Measurements from ENCODE around the gene CFAP46. TPM values are rescaled to one million over a fixed set of nuclear protein-coding genes. Genes with fewer than 3 reads are reported as not detected.

Gene CFAP46
- total and polyA plus RNA-seq, 2 of the 8 experiments (the other 6 are each of a cell fraction or from before 2014, with no cell fraction given), result 2.6 to 4.8 TPM

DNA sequence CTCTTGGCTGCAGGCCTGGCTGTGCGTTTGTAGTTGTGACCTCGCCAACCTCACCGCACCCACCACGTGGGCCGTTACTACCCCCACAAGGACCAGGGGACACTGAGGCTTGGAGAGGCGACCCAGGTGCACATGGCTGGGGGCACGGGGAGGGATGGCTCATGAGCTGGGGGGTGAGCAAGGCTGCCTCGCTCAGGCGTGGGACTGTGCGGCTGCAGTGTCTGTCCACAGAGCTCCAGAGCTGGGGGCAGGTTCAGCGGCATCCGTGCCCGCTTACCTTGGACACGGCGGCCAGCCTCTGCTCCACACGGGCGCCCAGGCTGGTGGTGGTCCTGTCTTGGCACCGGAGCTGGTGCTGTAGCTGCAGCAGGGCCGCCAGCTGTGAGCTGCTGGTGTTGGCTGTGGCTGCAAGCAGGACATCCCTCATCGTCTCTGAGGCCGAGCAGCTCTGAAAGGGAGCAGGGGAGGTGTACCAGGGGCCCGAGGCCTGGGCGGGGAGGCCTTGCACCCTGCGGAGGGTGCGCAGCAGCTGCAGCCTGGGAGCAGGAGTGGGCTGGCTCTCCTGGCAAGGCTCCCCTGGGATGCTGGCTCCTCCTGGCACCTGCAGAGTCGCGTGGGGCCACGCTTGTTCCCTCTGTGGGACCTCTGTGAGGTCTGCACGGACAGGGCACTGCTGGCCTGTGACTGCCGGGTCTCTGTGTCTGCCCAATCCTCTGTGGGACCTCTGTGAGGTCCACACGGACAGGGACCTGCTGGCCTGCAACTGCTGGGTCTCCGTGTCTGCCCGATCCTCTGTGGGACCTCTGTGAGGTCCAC, 96.4 kb downstream of the CFAP46 start:
- no peaks in the 10 kb centered on the region for H4K20me1 ChIP-seq (replicated peaks in 1 of 2; ENCODE audit: control insufficient read depth in 1 of 2, insufficient read depth in 2 of 2, low read length in 2 of 2)
- no peaks in the 10 kb centered on the region for H3K23me2 ChIP-seq (ENCODE audit: low read depth, low read length)
- TF ChIP-seq YY1 (IDR thresholded peaks at IDR 0.05; ENCODE audit: low read depth, low read length), result no peak
- TF ChIP-seq CBX8 (IDR thresholded peaks at IDR 0.05; ENCODE audit: borderline replicate concordance, low read depth, low read length), result no peak
- TF ChIP-seq, protein P1, sequence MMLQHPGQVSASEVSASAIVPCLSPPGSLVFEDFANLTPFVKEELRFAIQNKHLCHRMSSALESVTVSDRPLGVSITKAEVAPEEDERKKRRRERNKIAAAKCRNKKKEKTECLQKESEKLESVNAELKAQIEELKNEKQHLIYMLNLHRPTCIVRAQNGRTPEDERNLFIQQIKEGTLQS (IDR thresholded peaks at IDR 0.05; ENCODE audit: insufficient read depth, low read depth, low read length), result no peak
- no peak for TF ChIP-seq FOSL1 (IDR thresholded peaks at IDR 0.05; ENCODE audit: insufficient read depth, low read depth, low read length)
- TF ChIP-seq, protein P2, sequence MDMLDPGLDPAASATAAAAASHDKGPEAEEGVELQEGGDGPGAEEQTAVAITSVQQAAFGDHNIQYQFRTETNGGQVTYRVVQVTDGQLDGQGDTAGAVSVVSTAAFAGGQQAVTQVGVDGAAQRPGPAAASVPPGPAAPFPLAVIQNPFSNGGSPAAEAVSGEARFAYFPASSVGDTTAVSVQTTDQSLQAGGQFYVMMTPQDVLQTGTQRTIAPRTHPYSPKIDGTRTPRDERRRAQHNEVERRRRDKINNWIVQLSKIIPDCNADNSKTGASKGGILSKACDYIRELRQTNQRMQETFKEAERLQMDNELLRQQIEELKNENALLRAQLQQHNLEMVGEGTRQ (IDR thresholded peaks at IDR 0.05; ENCODE audit: low read length), result no peak
- no peak for TF ChIP-seq NANOG (IDR thresholded peaks at IDR 0.05; ENCODE audit: insufficient read depth, low read depth, low read length, poor library complexity, severe bottlenecking)
- no peak for TF ChIP-seq RFX5 (IDR thresholded peaks at IDR 0.05; ENCODE audit: borderline replicate concordance, low read depth, low read length)
- no peak for TF ChIP-seq ASH2L (IDR thresholded peaks at IDR 0.05; ENCODE audit: low read length)
- no peak for TF ChIP-seq NRF1 (IDR thresholded peaks at IDR 0.05; ENCODE audit: low read depth, low read length)
- FAIRE-seq (no peak), DNase-seq (ENCODE audit: low read depth in 1 of 2, low spot score in 2 of 2) (no peak)
- no peak overlapping the region for H3K18ac ChIP-seq (ENCODE audit: extremely low read depth, low read length)
- H3K79me1 ChIP-seq (ENCODE audit: low read depth, low read length), result no peaks in the 10 kb centered on the region
- CTCF ChIA-PET (ENCODE audit: partially characterized antibody), result interaction anchor here (0.6 to 2.0 kb wide), 5 partner anchors 14 to 192 kb away, joined by 3 to 8 read pairs (median 3); no protein-coding TSS in a partner anchor
- H3K9me3 ChIP-seq (ENCODE audit: insufficient read depth in 2 of 2, low read depth in 1 of 2, low read length in 1 of 2), result peaks cover 19% of the 10 kb centered on the region in 2 experiments
- no peak overlapping the region for H3K9ac ChIP-seq (replicated peaks in 1 of 4; ENCODE audit: extremely low read depth in 1 of 4, low read depth in 3 of 4, low read length in 3 of 4)
- H3K4me2 ChIP-seq (ENCODE audit: insufficient read depth in 1 of 2, low read depth in 2 of 2, low read length in 2 of 2), result no peak overlapping the region
- no peak overlapping the region for H2BK15ac ChIP-seq (ENCODE audit: low read length)
- H2BK20ac ChIP-seq (ENCODE audit: low read length), result no peak overlapping the region
- no peak overlapping the region for H3K56ac ChIP-seq (replicated peaks; ENCODE audit: insufficient read length, low read depth, low read length)
- H4K5ac ChIP-seq (ENCODE audit: insufficient read length, low read depth, low read length), result no peak overlapping the region
- no peak overlapping the region for H3K23ac ChIP-seq (ENCODE audit: insufficient read length)
- H2BK120ac ChIP-seq (replicated peaks; ENCODE audit: low read depth, low read length), result no peak overlapping the region
- H2BK5ac ChIP-seq (ENCODE audit: low read depth, low read length), result no peak overlapping the region; the same call in 1 of the 2 replicates
- POLR2A ChIA-PET (ENCODE audit: partially characterized antibody), result no interaction called here
- H2AFZ ChIP-seq (ENCODE audit: low read length), result no peak overlapping the region
- no peaks in the 10 kb centered on the region; a peak in 1 of 7 replicates for H3K4me1 ChIP-seq (replicated peaks in 1 of 4; ENCODE audit: control insufficient read depth in 3 of 4, insufficient read depth in 4 of 4, low read length in 3 of 4)
- no peak overlapping the region for H3K14ac ChIP-seq (ENCODE audit: insufficient read length)
- H3K36me3 ChIP-seq (ENCODE audit: control insufficient read depth in 2 of 4, insufficient read depth in 4 of 4, low read length in 3 of 4), result no peaks in the 10 kb centered on the region
- no peak overlapping the region for H3K27ac ChIP-seq (ENCODE audit: low read depth, low read length)
- no peak overlapping the region for H3K4me3 ChIP-seq (ENCODE audit: extremely low read depth in 1 of 4, insufficient read depth in 2 of 4, low read depth in 3 of 4, low read length in 4 of 4)
- H3K79me2 ChIP-seq (ENCODE audit: control insufficient read depth in 1 of 2, insufficient read depth in 2 of 2, low read length in 2 of 2), result no peaks in the 10 kb centered on the region
- H3K27me3 ChIP-seq (replicated peaks in 1 of 4; ENCODE audit: control insufficient read depth in 3 of 4, extremely low read depth in 1 of 4, insufficient read depth in 3 of 4, low read length in 3 of 4), result no peaks in the 10 kb centered on the region
- no peak overlapping the region; the same call in 1 of the 2 replicates for H2BK12ac ChIP-seq (ENCODE audit: low read depth, low read length)
- WGBS, 2 experiments (ENCODE audit: extremely low coverage in 1 of 2, insufficient coverage in 1 of 2, insufficient read length in 1 of 2, insufficient replicate concordance in 2 of 2, low coverage in 1 of 2, low lambda C conversion rate in 2 of 2, missing lambda C conversion rate in 1 of 2), result 89% methylated on average over 28 of the region's 33 CpGs; no CpG with 5 or more reads in 1 of the 2 experiments
- no peak overlapping the region for H4K91ac ChIP-seq (replicated peaks; ENCODE audit: insufficient read length, low read length)
- H4K8ac ChIP-seq (ENCODE audit: extremely low read depth, insufficient read depth, low read length), result no peak overlapping the region; the same call in none of the 2 replicates
- no peak overlapping the region for H2AK5ac ChIP-seq (ENCODE audit: low read depth, low read length)
- no peak overlapping the region for H3K4ac ChIP-seq (replicated peaks; ENCODE audit: insufficient read length, low read depth, low read length)
